PFSK-1 (cell line): ENCODE data around the gene SAMD4B.

Source experiments
- FOXP2 ChIP-seq: optimal IDR thresholded peaks from 2 replicates; pipeline ENCODE3; 2011; ENCODE audit warnings: borderline replicate concordance, control low read depth, inconsistent platforms; ENCODE audit not compliant: insufficient read depth; ENCODE audit errors: extremely low read length, extremely low read depth
- POLR2AphosphoS5 ChIP-seq: IDR thresholded peaks from 2 replicates; pipeline ENCODE4 v1.6.1; 2012; ENCODE audit warnings: low read depth, mild to moderate bottlenecking, control low read depth, low read length, moderate library complexity
- REST ChIP-seq, 2 experiments: IDR thresholded peaks; 2 replicates each; pipeline versions ENCODE4 v1.6.1 to v1.8.0; 2011 to 2012; ENCODE audit warnings: low read depth in 2 of 2, low read length in 2 of 2, control low read depth in 1 of 2, inconsistent platforms in 1 of 2, mild to moderate bottlenecking in 1 of 2, moderate library complexity in 1 of 2; ENCODE audit not compliant: insufficient read depth in 1 of 2
- SIN3A ChIP-seq: IDR thresholded peaks from 2 replicates; pipeline ENCODE4 v1.6.1; 2012; ENCODE audit warnings: mild to moderate bottlenecking, low read length, moderate library complexity, borderline replicate concordance; ENCODE audit not compliant: insufficient read depth
- TAF1 ChIP-seq: IDR thresholded peaks from 2 replicates; pipeline ENCODE4 v1.6.1; 2012; ENCODE audit warnings: low read length, control low read depth, borderline replicate concordance; ENCODE audit not compliant: insufficient read depth

Gene SAMD4B

GRCh38 chr19:39406656-39407409 is 64.6 kb downstream of the SAMD4B start, which contains the start of gene ZFP36:
Gene ZFP36 (plus strand): TSS chr19:39406847. CDS start chr19:39406905, 58 bp downstream.
- TF ChIP-seq TAF1 (no peak), REST (IDR thresholded peaks at IDR 0.05; ENCODE audit: insufficient read depth in 1 of 2, low read depth in 2 of 2, low read length in 2 of 2) (no peak), FOXP2 (peak; percentile 70), POLR2AphosphoS5 (peak; percentile 85)

GRCh38 chr19:39407410-39407659 is 65.1 kb downstream of the SAMD4B start:
- TF ChIP-seq SIN3A (no peak), POLR2AphosphoS5 (no peak), REST (IDR thresholded peaks at IDR 0.05; ENCODE audit: insufficient read depth in 1 of 2, low read depth in 2 of 2, low read length in 2 of 2) (no peak), TAF1 (no peak), FOXP2 (no peak)

DNA sequence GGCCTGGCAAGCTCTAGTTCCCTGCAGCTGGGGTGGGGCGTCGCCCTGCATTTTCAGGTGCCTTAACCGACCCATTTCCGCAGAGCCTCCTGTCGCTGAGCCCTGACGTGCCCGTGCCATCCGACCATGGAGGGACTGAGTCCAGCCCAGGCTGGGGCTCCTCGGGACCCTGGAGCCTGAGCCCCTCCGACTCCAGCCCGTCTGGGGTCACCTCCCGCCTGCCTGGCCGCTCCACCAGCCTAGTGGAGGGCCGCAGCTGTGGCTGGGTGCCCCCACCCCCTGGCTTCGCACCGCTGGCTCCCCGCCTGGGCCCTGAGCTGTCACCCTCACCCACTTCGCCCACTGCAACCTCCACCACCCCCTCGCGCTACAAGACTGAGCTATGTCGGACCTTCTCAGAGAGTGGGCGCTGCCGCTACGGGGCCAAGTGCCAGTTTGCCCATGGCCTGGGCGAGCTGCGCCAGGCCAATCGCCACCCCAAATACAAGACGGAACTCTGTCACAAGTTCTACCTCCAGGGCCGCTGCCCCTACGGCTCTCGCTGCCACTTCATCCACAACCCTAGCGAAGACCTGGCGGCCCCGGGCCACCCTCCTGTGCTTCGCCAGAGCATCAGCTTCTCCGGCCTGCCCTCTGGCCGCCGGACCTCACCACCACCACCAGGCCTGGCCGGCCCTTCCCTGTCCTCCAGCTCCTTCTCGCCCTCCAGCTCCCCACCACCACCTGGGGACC is 65.6 kb downstream of the SAMD4B start:
- TF ChIP-seq POLR2AphosphoS5 = no peak
- TF ChIP-seq TAF1 = no peak
- TF ChIP-seq FOXP2 = no peak
- no peak for TF ChIP-seq REST (IDR thresholded peaks at IDR 0.05; ENCODE audit: insufficient read depth in 1 of 2, low read depth in 2 of 2, low read length in 2 of 2)
- no peak for TF ChIP-seq SIN3A

DNA sequence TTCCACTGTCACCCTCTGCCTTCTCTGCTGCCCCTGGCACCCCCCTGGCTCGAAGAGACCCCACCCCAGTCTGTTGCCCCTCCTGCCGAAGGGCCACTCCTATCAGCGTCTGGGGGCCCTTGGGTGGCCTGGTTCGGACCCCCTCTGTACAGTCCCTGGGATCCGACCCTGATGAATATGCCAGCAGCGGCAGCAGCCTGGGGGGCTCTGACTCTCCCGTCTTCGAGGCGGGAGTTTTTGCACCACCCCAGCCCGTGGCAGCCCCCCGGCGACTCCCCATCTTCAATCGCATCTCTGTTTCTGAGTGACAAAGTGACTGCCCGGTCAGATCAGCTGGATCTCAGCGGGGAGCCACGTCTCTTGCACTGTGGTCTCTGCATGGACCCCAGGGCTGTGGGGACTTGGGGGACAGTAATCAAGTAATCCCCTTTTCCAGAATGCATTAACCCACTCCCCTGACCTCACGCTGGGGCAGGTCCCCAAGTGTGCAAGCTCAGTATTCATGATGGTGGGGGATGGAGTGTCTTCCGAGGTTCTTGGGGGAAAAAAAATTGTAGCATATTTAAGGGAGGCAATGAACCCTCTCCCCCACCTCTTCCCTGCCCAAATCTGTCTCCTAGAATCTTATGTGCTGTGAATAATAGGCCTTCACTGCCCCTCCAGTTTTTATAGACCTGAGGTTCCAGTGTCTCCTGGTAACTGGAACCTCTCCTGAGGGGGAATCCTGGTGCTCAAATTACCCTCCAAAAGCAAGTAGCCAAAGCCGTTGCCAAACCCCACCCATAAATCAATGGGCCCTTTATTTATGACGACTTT is 66.4 kb downstream of the SAMD4B start:
- TF ChIP-seq TAF1 = no peak
- TF ChIP-seq SIN3A = no peak
- no peak for TF ChIP-seq REST (IDR thresholded peaks at IDR 0.05; ENCODE audit: insufficient read depth in 1 of 2, low read depth in 2 of 2, low read length in 2 of 2)
- no peak for TF ChIP-seq POLR2AphosphoS5
- no peak for TF ChIP-seq FOXP2
